ENCODE measurements around the gene CDCA4.

CDCA4 gene

DNA sequence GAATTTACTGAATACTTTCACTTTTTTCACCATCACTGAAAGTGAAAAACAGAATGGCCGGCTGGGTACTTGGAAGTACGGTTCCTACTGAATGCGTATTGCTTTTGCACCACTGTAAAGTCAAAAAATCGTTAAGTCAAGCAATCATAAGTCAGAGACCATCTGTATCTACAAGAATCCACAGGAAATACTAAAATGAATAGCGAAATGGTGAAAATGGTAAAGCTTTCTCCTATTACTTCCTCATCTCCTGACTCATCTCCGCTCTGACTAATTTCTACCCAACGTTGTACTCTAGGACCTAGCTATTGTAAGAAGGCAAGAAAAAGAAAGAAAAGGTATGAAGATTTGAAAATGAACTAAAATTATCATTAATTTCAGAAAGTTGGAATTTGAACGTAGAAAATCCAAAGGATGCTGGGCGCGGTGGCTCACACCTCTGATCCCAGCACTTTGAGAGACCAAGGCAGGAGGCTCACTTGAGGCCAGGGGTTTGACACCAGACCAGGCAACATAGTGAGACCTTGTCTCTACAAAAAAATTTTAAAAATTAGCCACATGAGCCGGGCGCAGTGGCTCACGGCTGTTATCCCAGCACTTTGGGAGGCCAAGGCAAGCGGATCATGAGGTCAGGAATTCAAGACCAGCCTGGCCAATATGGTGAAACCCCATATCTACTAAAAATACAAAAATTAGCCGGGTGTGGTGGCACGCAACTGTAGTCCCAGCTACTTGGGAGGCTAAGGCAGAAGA, 5.3 kb upstream of the CDCA4 start:
- H3K27me3 ChIP-seq (ENCODE audit: insufficient read depth, low read depth, severe bottlenecking) = no peaks in the 10 kb centered on the region
- H3K4me3 ChIP-seq (ENCODE audit: low read depth, low read length) = no peak overlapping the region
- H3K36me3 ChIP-seq = no peaks in the 10 kb centered on the region
- no peak overlapping the region for H3K27ac ChIP-seq
- TF ChIP-seq, protein P1, sequence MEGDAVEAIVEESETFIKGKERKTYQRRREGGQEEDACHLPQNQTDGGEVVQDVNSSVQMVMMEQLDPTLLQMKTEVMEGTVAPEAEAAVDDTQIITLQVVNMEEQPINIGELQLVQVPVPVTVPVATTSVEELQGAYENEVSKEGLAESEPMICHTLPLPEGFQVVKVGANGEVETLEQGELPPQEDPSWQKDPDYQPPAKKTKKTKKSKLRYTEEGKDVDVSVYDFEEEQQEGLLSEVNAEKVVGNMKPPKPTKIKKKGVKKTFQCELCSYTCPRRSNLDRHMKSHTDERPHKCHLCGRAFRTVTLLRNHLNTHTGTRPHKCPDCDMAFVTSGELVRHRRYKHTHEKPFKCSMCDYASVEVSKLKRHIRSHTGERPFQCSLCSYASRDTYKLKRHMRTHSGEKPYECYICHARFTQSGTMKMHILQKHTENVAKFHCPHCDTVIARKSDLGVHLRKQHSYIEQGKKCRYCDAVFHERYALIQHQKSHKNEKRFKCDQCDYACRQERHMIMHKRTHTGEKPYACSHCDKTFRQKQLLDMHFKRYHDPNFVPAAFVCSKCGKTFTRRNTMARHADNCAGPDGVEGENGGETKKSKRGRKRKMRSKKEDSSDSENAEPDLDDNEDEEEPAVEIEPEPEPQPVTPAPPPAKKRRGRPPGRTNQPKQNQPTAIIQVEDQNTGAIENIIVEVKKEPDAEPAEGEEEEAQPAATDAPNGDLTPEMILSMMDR (IDR thresholded peaks at IDR 0.05; ENCODE audit: low read depth, low read length) = no peak
- no peaks in the 10 kb centered on the region for H3K9me3 ChIP-seq (ENCODE audit: severe bottlenecking)
- no peak for DNase-seq

- H3K27me3 ChIP-seq (ENCODE audit: insufficient read depth, low read depth, severe bottlenecking) = no peaks in the 10 kb centered on the region
- peaks cover 5% of the 10 kb centered on the region; the same call in 1 of the 2 replicates for H3K36me3 ChIP-seq
- TF ChIP-seq, protein P1 (IDR thresholded peaks at IDR 0.05; ENCODE audit: low read depth, low read length) = no peak
- no peak overlapping the region for H3K4me3 ChIP-seq (ENCODE audit: low read depth, low read length)
- H3K27ac ChIP-seq = no peak overlapping the region
- H3K9me3 ChIP-seq (ENCODE audit: severe bottlenecking) = no peaks in the 10 kb centered on the region
- no peak for DNase-seq
These were observed 4.5 kb upstream of the CDCA4 start for GRCh38 chr14:105025429-105025828.

DNA sequence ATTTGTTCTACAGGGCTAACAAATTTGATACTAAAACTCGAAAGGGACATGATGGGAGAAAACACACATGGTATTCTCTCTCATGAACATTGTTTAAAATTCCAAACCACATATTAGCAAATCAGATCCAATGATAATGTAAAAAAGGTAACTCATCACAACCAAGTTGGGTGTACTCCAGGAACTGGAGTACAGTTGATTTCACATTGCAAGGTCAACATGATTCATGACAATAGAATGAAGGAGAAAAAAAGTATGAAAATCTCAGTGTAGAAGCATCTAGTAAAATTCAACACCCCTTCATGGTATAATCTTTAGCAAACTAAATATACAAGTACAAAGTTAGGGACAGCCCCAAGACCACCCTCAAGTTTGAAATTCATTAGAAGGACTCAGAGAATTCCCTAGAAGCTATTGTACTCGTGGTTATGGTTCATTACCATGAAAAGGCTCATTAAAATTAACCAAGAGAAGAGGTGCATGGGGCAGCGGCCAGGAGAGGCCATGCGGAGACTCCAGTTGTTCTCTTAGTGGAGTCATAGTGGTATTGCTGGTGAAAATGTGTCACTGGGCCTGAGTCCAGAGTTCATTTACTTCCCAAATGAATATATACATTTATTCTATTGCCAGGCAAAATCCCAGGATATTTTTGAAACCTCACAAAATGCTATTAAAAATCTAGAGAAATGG, 3.1 kb upstream of the CDCA4 start:
- Histone ChIP-seq H3K9me3 (ENCODE audit: severe bottlenecking) (no peaks in the 10 kb centered on the region), H3K27me3 (ENCODE audit: insufficient read depth, low read depth, severe bottlenecking) (no peaks in the 10 kb centered on the region), H3K4me3 (ENCODE audit: low read depth, low read length) (no peak overlapping the region), H3K36me3 (peaks cover 20% of the 10 kb centered on the region), H3K27ac (no peak overlapping the region)
- no peak for DNase-seq
- TF ChIP-seq, protein P1 (IDR thresholded peaks at IDR 0.05; ENCODE audit: low read depth, low read length) = no peak

DNA sequence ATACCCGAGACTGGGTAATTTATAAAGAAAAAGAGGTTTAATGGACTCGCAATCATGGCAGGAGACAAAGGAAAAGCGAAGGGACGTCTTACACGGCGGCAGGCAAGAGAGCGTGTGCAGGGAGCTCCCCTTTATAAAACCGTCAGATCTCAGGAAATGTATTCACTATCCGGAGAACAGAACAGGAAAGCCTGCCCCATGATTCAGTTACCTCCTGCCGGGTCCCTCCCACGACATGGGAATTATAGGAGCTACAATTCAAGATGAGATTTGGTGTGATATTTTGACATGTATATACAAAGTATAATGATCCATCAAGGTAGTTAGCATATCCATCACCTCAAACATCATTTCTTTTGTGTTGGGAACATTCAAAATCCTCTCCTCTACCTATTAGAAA, 2.3 kb upstream of the CDCA4 start:
- Histone ChIP-seq H3K27me3 (ENCODE audit: insufficient read depth, low read depth, severe bottlenecking) (no peaks in the 10 kb centered on the region), H3K36me3 (peaks cover 27% of the 10 kb centered on the region), H3K4me3 (ENCODE audit: low read depth, low read length) (no peak overlapping the region), H3K9me3 (ENCODE audit: severe bottlenecking) (no peaks in the 10 kb centered on the region), H3K27ac (no peak overlapping the region)
- TF ChIP-seq, protein P1 (IDR thresholded peaks at IDR 0.05; ENCODE audit: low read depth, low read length) = no peak
- DNase-seq = no peak

GRCh38 chr14:105022276-105022670, 1.4 kb upstream of the CDCA4 start:
- Histone ChIP-seq H3K9me3 (ENCODE audit: severe bottlenecking) (no peaks in the 10 kb centered on the region), H3K27me3 (ENCODE audit: insufficient read depth, low read depth, severe bottlenecking) (no peaks in the 10 kb centered on the region), H3K36me3 (peaks cover 33% of the 10 kb centered on the region), H3K4me3 (ENCODE audit: low read depth, low read length) (peak overlapping the region; percentile 66; the same call in 1 of the 2 replicates), H3K27ac (peak overlapping the region; percentile 93)
- TF ChIP-seq, protein P1 (IDR thresholded peaks at IDR 0.05; ENCODE audit: low read depth, low read length) = no peak
- no peak for DNase-seq

Measured in WERI-Rb-1 (cell line).